SK-N-SH (cell line): Measurements from ENCODE around the gene CCDC30. TPM values are rescaled to one million over a fixed set of nuclear protein-coding genes. Genes with fewer than 3 reads are reported as not detected.

Experiments used
- CTCF ChIA-PET: fragments of 300-600, 350-600 bp; formaldehyde crosslinking; extraction: SDS; loops from one replicate; lab custom pipeline; 2021; lab: Yijun Ruan, JAX
- POLR2A ChIA-PET: fragments of 350-600 bp; sonication (Branson Sonifier 250); formaldehyde crosslinking; extraction: SDS; loops from one replicate; lab custom pipeline; 2020; ENCODE audit warnings: antibody characterized with exemption, inconsistent platforms; lab: Yijun Ruan, JAX
- DNase-seq: peaks from one replicate; pipeline ENCODE4 v3.0.0; 2012
- H2AFZ ChIP-seq: fragments of 200-600 bp; sonication (generic); 2 replicates; pipeline ENCODE4 v1.8.1; 2016; ENCODE audit warnings: antibody characterized with exemption, mild to moderate bottlenecking, low read depth
- H3F3A ChIP-seq: fragments of 200-600 bp; sonication (generic); replicated peaks from 2 replicates; pipeline ENCODE3; 2016; ENCODE audit warnings: antibody characterized with exemption, mild to moderate bottlenecking; ENCODE audit not compliant: insufficient read depth
- H3K27ac ChIP-seq, 2 experiments: fragments of 200-500 bp in 1 of 2; fragments of 200-600 bp in 1 of 2; sonication (Bioruptor generic) in 1 of 2; sonication (generic), shearing (Covaris generic) in 1 of 2; 2 replicates each; pipeline versions ENCODE4 v1.5.1 to v1.6.1; 2014 to 2016; ENCODE audit warnings: low read depth in 2 of 2, inconsistent platforms in 1 of 2, low read length in 1 of 2, mild to moderate bottlenecking in 1 of 2, mixed read lengths in 1 of 2
- H3K27me3 ChIP-seq: fragments of 200-600 bp; sonication (generic), shearing (Covaris generic); 2 replicates; pipeline ENCODE4 v1.6.1; 2016; ENCODE audit warnings: mixed run types; ENCODE audit not compliant: insufficient read depth
- H3K36me3 ChIP-seq, 2 experiments: fragments of 200-500 bp in 1 of 2; fragments of 200-600 bp in 1 of 2; sonication (Bioruptor generic) in 1 of 2; sonication (generic) in 1 of 2; replicated peaks in 1 of 2; 2 replicates each; pipeline versions ENCODE3 to v1.5.1; 2014 to 2016; ENCODE audit warnings: low read length in 1 of 2, mild to moderate bottlenecking in 1 of 2; ENCODE audit not compliant: insufficient read depth in 2 of 2, control insufficient read depth in 1 of 2
- H3K4me1 ChIP-seq, 2 experiments: fragments of 200-500 bp in 1 of 2; fragments of 200-600 bp in 1 of 2; sonication (Bioruptor generic) in 1 of 2; sonication (generic), shearing (Covaris generic) in 1 of 2; 2 replicates each; pipeline versions ENCODE4 v1.5.1 to v1.6.1; 2014 to 2016; ENCODE audit warnings: low read depth in 1 of 2, low read length in 1 of 2, mixed run types in 1 of 2; ENCODE audit not compliant: insufficient read depth in 2 of 2, control insufficient read depth in 1 of 2
- H3K4me2 ChIP-seq: fragments of 200-600 bp; sonication (generic), shearing (Covaris generic); 2 replicates; pipeline ENCODE4 v1.6.1; 2017; ENCODE audit warnings: mixed run types
- H3K4me3 ChIP-seq, 2 experiments: fragments of 200-500 bp in 1 of 2; fragments of 200-600 bp in 1 of 2; sonication (Bioruptor generic) in 1 of 2; sonication (generic), shearing (Covaris generic) in 1 of 2; 2 replicates each; pipeline versions ENCODE4 v1.5.1 to v1.8.1; 2014 to 2016; ENCODE audit warnings: low read depth in 2 of 2, inconsistent platforms in 1 of 2, low read length in 1 of 2, mild to moderate bottlenecking in 1 of 2, mixed read lengths in 1 of 2, moderate library complexity in 1 of 2
- H3K79me2 ChIP-seq: fragments of 200-600 bp; sonication (generic); 2 replicates; pipeline ENCODE4 v1.8.1; 2017; ENCODE audit warnings: mild to moderate bottlenecking; ENCODE audit not compliant: insufficient read depth
- H3K9ac ChIP-seq: fragments of 200-600 bp; sonication (generic); 2 replicates; pipeline ENCODE4 v1.6.1; 2017; ENCODE audit warnings: mixed run types
- H3K9me2 ChIP-seq: fragments of 200-600 bp; sonication (generic); 2 replicates; pipeline ENCODE4 v1.6.1; 2017; ENCODE audit warnings: mixed run types
- H3K9me3 ChIP-seq: fragments of 200-600 bp; sonication (generic); 2 replicates; pipeline ENCODE4 v1.6.1; 2017; ENCODE audit warnings: mixed run types, mild to moderate bottlenecking, moderate library complexity
- H4K20me1 ChIP-seq: fragments of 200-600 bp; sonication (generic); 2 replicates; pipeline ENCODE4 v1.6.1; 2017; ENCODE audit warnings: mild to moderate bottlenecking, mixed run types; ENCODE audit not compliant: insufficient read depth
- CTCF ChIP-seq: fragments of 200-600 bp; sonication (generic); IDR thresholded peaks from 2 replicates; pipeline ENCODE4 v1.6.1; 2017; ENCODE audit warnings: antibody characterized with exemption, mild to moderate bottlenecking, moderate library complexity
- ELF1 ChIP-seq: IDR thresholded peaks from 2 replicates; pipeline ENCODE4 v1.4.0; 2012
- GABPA ChIP-seq: IDR thresholded peaks from 2 replicates; pipeline ENCODE4 v1.4.0; 2012; ENCODE audit warnings: low read depth, mild to moderate bottlenecking
- IRF3 ChIP-seq: fragments of 150-350 bp; IDR thresholded peaks from 2 replicates; pipeline ENCODE4 v1.6.1; 2016; ENCODE audit warnings: mild to moderate bottlenecking, low read depth, low read length
- JUND ChIP-seq: IDR thresholded peaks from 2 replicates; pipeline ENCODE4 v1.4.0; 2012
- MEF2A ChIP-seq: IDR thresholded peaks from 2 replicates; pipeline ENCODE4 v1.4.0; 2012; ENCODE audit warnings: low read depth, borderline replicate concordance
- MXI1 ChIP-seq: IDR thresholded peaks from 2 replicates; pipeline ENCODE4 v1.6.1; 2012; ENCODE audit warnings: mild to moderate bottlenecking, low read depth, low read length, improper control_type of control experiment
- PBX3 ChIP-seq: IDR thresholded peaks from 2 replicates; pipeline ENCODE4; 2012
- POLR2AphosphoS5 ChIP-seq: IDR thresholded peaks from 2 replicates; pipeline ENCODE4 v1.6.1; 2012; ENCODE audit warnings: low read depth, low read length
- RAD21 ChIP-seq: IDR thresholded peaks from 2 replicates; pipeline ENCODE4 v1.6.1; 2012; ENCODE audit warnings: mild to moderate bottlenecking, low read length
- REST ChIP-seq: IDR thresholded peaks from 2 replicates; pipeline ENCODE4 v1.6.1; 2012; ENCODE audit warnings: mild to moderate bottlenecking, low read depth, low read length, moderate library complexity
- RFX5 ChIP-seq: IDR thresholded peaks from 2 replicates; pipeline ENCODE4 v1.6.1; 2012; ENCODE audit warnings: mild to moderate bottlenecking, improper control_type of control experiment, low read length
- SIN3A ChIP-seq: IDR thresholded peaks from 2 replicates; pipeline ENCODE4 v1.6.1; 2012; ENCODE audit warnings: low read depth, mild to moderate bottlenecking, low read length, moderate library complexity, borderline replicate concordance
- TAF1 ChIP-seq: IDR thresholded peaks from 2 replicates; pipeline ENCODE4 v1.6.1; 2012; ENCODE audit warnings: low read depth, mild to moderate bottlenecking, low read length, moderate library complexity, borderline replicate concordance
- TCF12 ChIP-seq: IDR thresholded peaks from 2 replicates; pipeline ENCODE4 v1.4.0; 2012
- USF1 ChIP-seq: IDR thresholded peaks from 2 replicates; pipeline ENCODE4 v1.4.0; 2012; ENCODE audit warnings: low read depth, borderline replicate concordance
- YY1 ChIP-seq: IDR thresholded peaks from 2 replicates; pipeline ENCODE4 v1.4.0; 2012; ENCODE audit warnings: low read depth, mild to moderate bottlenecking
- WGBS: methylation state at CpG from one replicate; pipeline ENCODE4 v1.1.6; 2017; ENCODE audit warnings: low lambda C conversion rate; 5-methylcytosine and 5-hydroxymethylcytosine counted together
- polyA plus RNA-seq, 3 experiments: library from polyadenylated mRNA; depleted of rRNA; stranded (reverse); fragments of >200 nt; gene quantifications; 2 replicates each; pipeline ENCODE4 v1.2.3, GENCODE V29; 2012

Gene CCDC30
- polyA plus RNA-seq, 1 of the 3 experiments (the other 2 are of a cell fraction), result 0.94 TPM

- no peak overlapping the region for H3K4me2 ChIP-seq
- no peaks in the 10 kb centered on the region for H3K9me2 ChIP-seq
- CTCF ChIA-PET, result no interaction called here
- H2AFZ ChIP-seq, result no peak overlapping the region
- no peak overlapping the region for H3K4me3 ChIP-seq
- H4K20me1 ChIP-seq, result no peaks in the 10 kb centered on the region
- no peaks in the 10 kb centered on the region for H3K4me1 ChIP-seq
- 0% methylated on average over 1 of the region's 1 CpG for WGBS
- no peak for DNase-seq
- no peaks in the 10 kb centered on the region for H3K36me3 ChIP-seq
- no peak overlapping the region for H3K27ac ChIP-seq
- no peaks in the 10 kb centered on the region for H3K27me3 ChIP-seq
- TF ChIP-seq POLR2AphosphoS5 (no peak), GABPA (no peak), MEF2A (no peak), REST (no peak), TAF1 (no peak), ELF1 (no peak), PBX3 (no peak), CTCF (no peak), TCF12 (no peak), JUND (no peak), RFX5 (no peak), YY1 (no peak), RAD21 (no peak), SIN3A (no peak), MXI1 (no peak), USF1 (no peak), IRF3 (no peak)
- TF ChIP-seq, all 33 proteins: peak for 0
- no peaks in the 10 kb centered on the region for H3F3A ChIP-seq
- no peak overlapping the region for H3K9ac ChIP-seq
- POLR2A ChIA-PET, result no interaction called here
- no peaks in the 10 kb centered on the region for H3K79me2 ChIP-seq
- H3K9me3 ChIP-seq, result no peaks in the 10 kb centered on the region; the same call in 1 of the 2 replicates
Observed at GRCh38 chr1:42518908-42519307, 55.8 kb downstream of the CCDC30 start.
